ENCODE results near the gene ITPKB. TPM values are rescaled to one million over a fixed set of nuclear protein-coding genes. Genes with fewer than 3 reads are reported as not detected.

Gene ITPKB
- total RNA-seq, 2 donors from 2014 or later = 26.9 to 28.4 TPM

- Histone ChIP-seq H3K27ac (peak overlapping the region in 1 of 2 donors; percentile 5), H3K9me3 (no peaks in the 10 kb centered on the region), H3K4me1 (ENCODE audit: control insufficient read depth in 1 of 2, low read depth in 2 of 2) (peaks cover 34 to 71% of the 10 kb centered on the region in 2 donors), H3K36me3 (no peaks in the 10 kb centered on the region), H3K4me3 (no peak overlapping the region), H3K27me3 (replicated peaks; ENCODE audit: insufficient read depth) (no peaks in the 10 kb centered on the region)
- DNase-seq (ENCODE audit: low spot score) (no peak), ATAC-seq (ENCODE audit: insufficient number of reproducible peaks, low FRiP score, low read depth) (no peak)
- no peak for TF ChIP-seq CTCF (IDR thresholded peaks at IDR 0.05)
Measured at GRCh38 chr1:226692823-226693222, 46.3 kb downstream of the ITPKB start.

DNA sequence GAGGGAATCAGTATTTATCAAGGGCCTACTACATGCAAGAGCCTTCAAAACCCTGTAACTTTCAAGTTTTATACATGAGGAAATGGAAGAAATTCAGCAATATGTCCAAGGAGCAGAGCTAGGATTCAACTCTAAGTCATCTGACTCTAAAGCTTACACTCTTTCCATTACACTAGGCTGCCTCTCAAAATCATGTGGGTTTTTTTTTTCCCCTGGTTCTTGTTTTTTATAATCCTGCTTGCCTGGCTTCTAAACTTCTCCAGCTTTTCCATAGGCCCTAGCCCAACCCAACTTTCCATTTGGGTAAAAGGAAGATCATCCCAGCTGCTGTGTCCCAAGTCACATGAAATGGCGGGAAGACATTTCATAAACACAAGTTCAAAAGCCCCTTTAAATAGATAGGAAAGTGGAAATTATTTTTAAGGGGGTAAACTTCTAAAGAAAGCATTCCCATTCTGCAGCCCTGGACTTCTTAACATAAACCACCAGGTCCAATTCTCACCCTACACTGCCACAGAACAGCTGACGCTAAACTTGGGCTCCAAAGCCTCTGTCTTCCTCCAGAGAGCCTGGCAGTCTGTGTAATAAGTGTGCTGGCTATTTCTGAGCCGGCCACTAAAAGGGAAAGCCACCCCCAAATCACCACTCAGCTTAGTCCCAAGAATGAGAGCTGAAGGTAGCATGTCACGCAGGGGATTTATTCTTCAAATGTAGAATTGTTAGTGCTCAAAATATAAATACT lies 46.9 kb downstream of the ITPKB start:
- no peak overlapping the region for H3K4me3 ChIP-seq
- no peaks in the 10 kb centered on the region for H3K9me3 ChIP-seq
- H3K27ac ChIP-seq = peak overlapping the region; percentile 25 to 34
- no peak for TF ChIP-seq CTCF (IDR thresholded peaks at IDR 0.05)
- ATAC-seq (ENCODE audit: insufficient number of reproducible peaks, low FRiP score, low read depth) (no peak), DNase-seq (ENCODE audit: low spot score) (no peak)
- H3K27me3 ChIP-seq (replicated peaks; ENCODE audit: insufficient read depth) = no peaks in the 10 kb centered on the region
- no peaks in the 10 kb centered on the region for H3K36me3 ChIP-seq
- peaks cover 40 to 72% of the 10 kb centered on the region in 2 donors for H3K4me1 ChIP-seq (ENCODE audit: control insufficient read depth in 1 of 2, low read depth in 2 of 2)

- ATAC-seq (ENCODE audit: insufficient number of reproducible peaks, low FRiP score, low read depth) (no peak), DNase-seq (ENCODE audit: low spot score) (no peak)
- no peak for TF ChIP-seq CTCF (IDR thresholded peaks at IDR 0.05)
- no peaks in the 10 kb centered on the region for H3K27me3 ChIP-seq (replicated peaks; ENCODE audit: insufficient read depth)
- peaks cover 43 to 74% of the 10 kb centered on the region in 2 donors for H3K4me1 ChIP-seq (ENCODE audit: control insufficient read depth in 1 of 2, low read depth in 2 of 2)
- no peaks in the 10 kb centered on the region for H3K9me3 ChIP-seq
- peak overlapping the region in 1 of 2 donors; percentile 34 for H3K27ac ChIP-seq
- no peaks in the 10 kb centered on the region for H3K36me3 ChIP-seq
- no peak overlapping the region for H3K4me3 ChIP-seq
Measured at GRCh38 chr1:226691247-226691646, 47.8 kb downstream of the ITPKB start.

DNA sequence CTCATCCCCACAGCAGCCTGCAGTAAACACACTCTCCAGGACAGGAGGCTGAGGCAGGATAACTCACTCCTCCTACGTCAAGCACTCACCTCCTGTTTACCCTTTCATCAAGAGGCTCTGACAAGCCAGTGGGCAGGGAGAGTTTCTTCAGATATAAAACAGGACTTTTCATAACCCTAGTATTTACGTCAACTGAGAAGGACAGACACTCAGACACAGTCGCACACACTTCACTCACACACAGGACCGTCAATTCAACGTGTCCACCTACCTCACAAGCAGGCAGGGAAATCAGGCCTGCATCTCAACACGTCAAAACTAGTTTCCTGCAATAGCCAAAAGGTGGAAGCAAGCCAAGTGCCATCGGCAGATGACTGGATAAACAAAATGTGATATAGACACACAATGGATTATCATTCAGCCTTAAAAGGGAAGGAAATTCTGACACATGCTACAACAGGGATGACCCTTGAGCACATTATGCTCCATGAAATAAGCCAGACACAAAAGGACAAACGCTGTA lies 48.6 kb downstream of the ITPKB start:
- Histone ChIP-seq H3K9me3 (no peaks in the 10 kb centered on the region), H3K36me3 (no peaks in the 10 kb centered on the region), H3K4me1 (ENCODE audit: control insufficient read depth in 1 of 2, low read depth in 2 of 2) (peaks cover 42 to 73% of the 10 kb centered on the region in 2 donors), H3K4me3 (no peak overlapping the region), H3K27ac (peak overlapping the region in 1 of 2 donors; percentile 34), H3K27me3 (replicated peaks; ENCODE audit: insufficient read depth) (no peaks in the 10 kb centered on the region)
- TF ChIP-seq CTCF (IDR thresholded peaks at IDR 0.05) = no peak
- DNase-seq (ENCODE audit: low spot score) = no peak
- no peak for ATAC-seq (ENCODE audit: insufficient number of reproducible peaks, low FRiP score, low read depth)

- Histone ChIP-seq H3K4me3 (no peak overlapping the region), H3K36me3 (no peaks in the 10 kb centered on the region), H3K9me3 (no peaks in the 10 kb centered on the region), H3K27me3 (replicated peaks; ENCODE audit: insufficient read depth) (no peaks in the 10 kb centered on the region), H3K27ac (peak overlapping the region; percentile 4 to 8), H3K4me1 (ENCODE audit: control insufficient read depth in 1 of 2, low read depth in 2 of 2) (peaks cover 40 to 70% of the 10 kb centered on the region in 2 donors)
- no peak for TF ChIP-seq CTCF (IDR thresholded peaks at IDR 0.05)
- DNase-seq (ENCODE audit: low spot score) (no peak), ATAC-seq (ENCODE audit: insufficient number of reproducible peaks, low FRiP score, low read depth) (no peak)
Measured at GRCh38 chr1:226688808-226689207, 50.3 kb downstream of the ITPKB start.

All from thoracic aorta (tissue), 2 donors.